GM12878 (cell line): ENCODE results near the gene DDR2. TPM values are rescaled to one million over a fixed set of nuclear protein-coding genes. Genes with fewer than 3 reads are reported as not detected.

Experiments used
- ATAC-seq: fragments of 200-7000 bp; cut with Tn5 transposase; 3 replicates; pipeline ENCODE4 v1.9.1; 2020; ENCODE audit warnings: mild to moderate bottlenecking, moderate library complexity
- BruUV-seq: library from RNA; stranded (reverse); fragments of 400-500 nt; replicated peaks from 2 replicates; lab custom pipeline; 2021; lab: Mats Ljungman, UMichigan
- CTCF ChIA-PET: fragments of 300-600 bp; sonication (Branson Sonifier 250); formaldehyde crosslinking; extraction: SDS; loops from one replicate; lab custom pipeline; 2021; ENCODE audit warnings: inconsistent platforms; lab: Yijun Ruan, JAX
- POLR2A ChIA-PET: fragments of 350-600 bp; formaldehyde crosslinking; extraction: SDS; loops from one replicate; lab custom pipeline; 2021; ENCODE audit warnings: inconsistent platforms; lab: Charles Lee
- RAD21 ChIA-PET: fragments of 300-600 bp; sonication (Branson Sonifier 250); formaldehyde crosslinking; loops from one replicate; lab custom pipeline; 2023; ENCODE audit warnings: antibody characterized with exemption; ENCODE audit not compliant: unreplicated experiment; lab: Charles Lee
- SMC1A ChIA-PET: fragments of 300-600 bp; sonication (Branson Sonifier 250); formaldehyde crosslinking; loops from one replicate; lab custom pipeline; 2023; ENCODE audit not compliant: unreplicated experiment, uncharacterized antibody; lab: Charles Lee
- DNase-seq: peaks from one replicate; pipeline ENCODE4 v3.0.0-alpha.2; 2011; ENCODE audit warnings: low read depth, low spot score
- FAIRE-seq: peaks from 3 replicates; lab custom pipeline; 2011; peaks lifted over from hg19 to GRCh38; lab: Jason Lieb, UNC
- H2AFZ ChIP-seq: 2 replicates; pipeline ENCODE4 v1.6.0; 2011; ENCODE audit warnings: low read depth, low read length, control low read depth; ENCODE audit not compliant: control insufficient read depth
- H3K27ac ChIP-seq: 2 replicates; pipeline ENCODE4 v1.5.1; 2011; ENCODE audit warnings: control low read depth; ENCODE audit not compliant: control insufficient read depth, insufficient read depth
- H3K27me3 ChIP-seq, 2 experiments: replicated peaks in 1 of 2; 2 replicates each; pipeline versions ENCODE4 v1.6.0 to v1.6.1; 2011; ENCODE audit warnings: low read length in 1 of 2; ENCODE audit not compliant: control insufficient read depth in 2 of 2, insufficient read depth in 2 of 2
- H3K36me3 ChIP-seq, 2 experiments: 2 replicates each; pipeline ENCODE4 v1.5.1; 2011; ENCODE audit warnings: low read length in 1 of 2; ENCODE audit not compliant: control insufficient read depth in 2 of 2, insufficient read depth in 2 of 2
- H3K4me1 ChIP-seq: 2 replicates; pipeline ENCODE4 v1.6.1; 2011; ENCODE audit warnings: mild to moderate bottlenecking, low read length, moderate library complexity, mixed read lengths; ENCODE audit not compliant: control insufficient read depth, insufficient read depth
- H3K4me2 ChIP-seq: 2 replicates; pipeline ENCODE4 v1.6.0; 2011; ENCODE audit warnings: control low read depth; ENCODE audit not compliant: control insufficient read depth, insufficient read depth
- H3K4me3 ChIP-seq: fragments of 200-600 bp; sonication (generic); 2 replicates; pipeline ENCODE4 v1.5.1; 2016
- H3K79me2 ChIP-seq: 2 replicates; pipeline ENCODE4 v1.6.0; 2011; ENCODE audit warnings: low read length; ENCODE audit not compliant: control insufficient read depth, insufficient read depth
- H3K9ac ChIP-seq: 2 replicates; pipeline ENCODE4 v1.8.0; 2011; ENCODE audit warnings: low read length, control low read depth, mixed read lengths; ENCODE audit not compliant: control insufficient read depth, insufficient read depth
- H3K9me3 ChIP-seq: replicated peaks from 3 replicates; pipeline ENCODE4 v1.5.1; 2011; ENCODE audit warnings: mild to moderate bottlenecking, low read length; ENCODE audit not compliant: control insufficient read depth, insufficient read depth
- H4K20me1 ChIP-seq: 2 replicates; pipeline ENCODE4 v1.6.0; 2011; ENCODE audit not compliant: control insufficient read depth, insufficient read depth
- BCL11A ChIP-seq: IDR thresholded peaks from 2 replicates; pipeline ENCODE4 v1.6.1; 2011; ENCODE audit warnings: low read depth, low read length
- HDAC2 ChIP-seq: fragments of 200-600 bp; sonication (generic); IDR thresholded peaks from 2 replicates; pipeline ENCODE4 v1.6.1; 2017
- IKZF2 ChIP-seq, 2 experiments: fragments of 450-650 bp; IDR thresholded peaks; 2 replicates each; pipeline ENCODE4 v1.6.1; 2017; ENCODE audit warnings: mild to moderate bottlenecking in 2 of 2, moderate library complexity in 2 of 2
- IRF4 ChIP-seq: IDR thresholded peaks from 2 replicates; pipeline ENCODE4 v1.6.1; 2011; ENCODE audit warnings: low read depth, low read length
- KAT2A ChIP-seq: conservative IDR thresholded peaks from 2 replicates; pipeline ENCODE4 v1.6.1; 2011; ENCODE audit warnings: low read depth, low read length; ENCODE audit not compliant: control insufficient read depth
- POLR2A ChIP-seq: IDR thresholded peaks from 2 replicates; pipeline ENCODE4 v1.6.1; 2011; ENCODE audit warnings: low read depth, mild to moderate bottlenecking, low read length
- RELA ChIP-seq: fragments of 450-650 bp; IDR thresholded peaks from 2 replicates; pipeline ENCODE4 v1.8.0; 2014; ENCODE audit warnings: borderline replicate concordance; ENCODE audit not compliant: partially characterized antibody
- SMAD1 ChIP-seq: fragments of 450-650 bp; IDR thresholded peaks from 2 replicates; pipeline ENCODE4 v1.6.1; 2018; ENCODE audit warnings: mild to moderate bottlenecking, low read depth; ENCODE audit not compliant: partially characterized antibody
- TCF3 ChIP-seq: IDR thresholded peaks from 2 replicates; pipeline ENCODE4 v1.6.1; 2012; ENCODE audit warnings: low read depth, mild to moderate bottlenecking, low read length, borderline replicate concordance; ENCODE audit not compliant: insufficient read depth
- ZNF384 ChIP-seq: IDR thresholded peaks from 2 replicates; pipeline ENCODE4 v1.6.1; 2012; ENCODE audit warnings: low read depth, mild to moderate bottlenecking, low read length, improper control_type of control experiment, borderline replicate concordance
- ZNF622 ChIP-seq: fragments of 450-650 bp; IDR thresholded peaks from 2 replicates; pipeline ENCODE4 v1.6.1; 2017; ENCODE audit warnings: mild to moderate bottlenecking, inconsistent platforms
- ZSCAN29 ChIP-seq: fragments of 450-650 bp; IDR thresholded peaks from 2 replicates; pipeline ENCODE4 v1.6.1; 2017; ENCODE audit warnings: mild to moderate bottlenecking, moderate library complexity
- WGBS: methylation state at CpG from one replicate; pipeline ENCODE4 v1.1.6; 2016; ENCODE audit warnings: low lambda C conversion rate; ENCODE audit not compliant: insufficient replicate concordance, insufficient coverage; ENCODE audit errors: missing lambda C conversion rate; 5-methylcytosine and 5-hydroxymethylcytosine counted together
- in situ Hi-C: fragments of 300-500 bp; cut with MboI; formaldehyde crosslinking; loops from 9 replicates; pipeline ENCODE4 v1.14.3; 2018; ENCODE audit warnings: mixed read lengths
- intact Hi-C: fragments of 100-400 bp; cut with micrococcal nuclease; formaldehyde crosslinking; loops from one replicate; pipeline ENCODE4 v1.14.2; 2022; ENCODE audit not compliant: unreplicated experiment
- polyA plus RNA-seq, 11 experiments: library from polyadenylated mRNA; depleted of rRNA in 4 of 11; unstranded in 6 of 11; stranded (reverse) in 5 of 11; fragments of >200 nt; fragmentation: Nextera tagmentation in 4 of 11; fragmentation: Illumina TruSeq in 1 of 11; extraction: Ambion mirVana in 4 of 11; extraction: Trizol in 1 of 11; gene quantifications; 1 replicate in 1 of 11; 2 replicates in 10 of 11; pipeline versions ENCODE4 v1.2.1 to v1.2.3, GENCODE V29; 2011 to 2016; ENCODE audit warnings: inconsistent platforms in 2 of 11, missing spikeins in 2 of 11, low read depth in 1 of 11
- total RNA-seq, 4 experiments: library from RNA; depleted of rRNA in 3 of 4; stranded (reverse); fragments of >200 nt in 3 of 4; fragmentation: Illumina TruSeq in 1 of 4; extraction: Trizol in 1 of 4; gene quantifications; 2 replicates each; pipeline versions ENCODE4 v1.2.1 to v1.2.3, GENCODE V29; 2013 to 2021
- TF ChIP-seq, protein P1 (sequence below): fragments of 450-650 bp; IDR thresholded peaks from 2 replicates; pipeline ENCODE4 v1.6.1; 2018; ENCODE audit warnings: borderline replicate concordance, mild to moderate bottlenecking; ENCODE audit not compliant: partially characterized antibody
- TF ChIP-seq, protein P2 (sequence below): IDR thresholded peaks from 2 replicates; pipeline ENCODE4 v1.6.1; 2011; ENCODE audit warnings: low read depth, low read length, improper control_type of control experiment, borderline replicate concordance
- TF ChIP-seq, protein P3 (sequence below): fragments of 150-350 bp; IDR thresholded peaks from 2 replicates; pipeline ENCODE4 v1.6.1; 2016; ENCODE audit warnings: low read depth, low read length
- TF ChIP-seq, protein P4 (sequence below): IDR thresholded peaks from 2 replicates; pipeline ENCODE4 v1.6.1; 2012; ENCODE audit warnings: low read depth, low read length, improper control_type of control experiment

Gene DDR2
- total and polyA plus RNA-seq, 10 of the 15 experiments (the other 5 are each of a cell fraction or from before 2014, with no cell fraction given) = 1.9 to 8.8 (median 5.5) TPM

DNA sequence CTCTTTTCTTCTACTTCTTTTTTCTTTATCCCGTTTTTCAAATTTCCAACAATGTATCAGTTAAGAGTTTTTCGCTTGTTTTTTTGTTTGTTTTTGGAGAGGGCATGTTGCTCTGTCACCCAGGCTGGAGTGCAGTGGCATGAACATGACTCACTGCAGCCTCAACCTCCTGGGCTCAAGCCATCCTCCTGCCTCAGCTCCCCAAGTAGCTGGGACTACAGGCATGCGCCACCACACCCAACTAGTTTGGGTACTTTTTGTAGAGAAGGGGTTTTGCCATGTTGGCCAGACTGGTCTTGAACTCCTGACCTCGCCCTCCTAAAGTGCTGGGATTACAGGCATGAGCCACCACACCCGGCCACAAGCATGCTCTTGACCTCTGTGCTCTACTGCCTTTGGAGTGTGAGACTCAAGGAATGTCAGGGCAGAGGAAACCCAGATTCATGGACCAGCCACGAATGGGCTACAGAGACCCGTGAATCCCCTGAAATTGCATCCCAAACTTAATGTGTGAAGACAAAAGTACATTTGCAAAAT, 93.1 kb downstream of the DDR2 start (continued):
- TF ChIP-seq, protein P1, sequence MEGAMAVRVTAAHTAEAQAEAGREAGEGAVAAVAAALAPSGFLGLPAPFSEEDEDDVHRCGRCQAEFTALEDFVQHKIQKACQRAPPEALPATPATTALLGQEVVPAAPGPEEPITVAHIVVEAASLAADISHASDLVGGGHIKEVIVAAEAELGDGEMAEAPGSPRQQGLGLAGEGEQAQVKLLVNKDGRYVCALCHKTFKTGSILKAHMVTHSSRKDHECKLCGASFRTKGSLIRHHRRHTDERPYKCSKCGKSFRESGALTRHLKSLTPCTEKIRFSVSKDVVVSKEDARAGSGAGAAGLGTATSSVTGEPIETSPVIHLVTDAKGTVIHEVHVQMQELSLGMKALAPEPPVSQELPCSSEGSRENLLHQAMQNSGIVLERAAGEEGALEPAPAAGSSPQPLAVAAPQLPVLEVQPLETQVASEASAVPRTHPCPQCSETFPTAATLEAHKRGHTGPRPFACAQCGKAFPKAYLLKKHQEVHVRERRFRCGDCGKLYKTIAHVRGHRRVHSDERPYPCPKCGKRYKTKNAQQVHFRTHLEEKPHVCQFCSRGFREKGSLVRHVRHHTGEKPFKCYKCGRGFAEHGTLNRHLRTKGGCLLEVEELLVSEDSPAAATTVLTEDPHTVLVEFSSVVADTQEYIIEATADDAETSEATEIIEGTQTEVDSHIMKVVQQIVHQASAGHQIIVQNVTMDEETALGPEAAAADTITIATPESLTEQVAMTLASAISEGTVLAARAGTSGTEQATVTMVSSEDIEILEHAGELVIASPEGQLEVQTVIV = no peak
- no peak for TF ChIP-seq IKZF2 (IDR thresholded peaks at IDR 0.05)
- no peak for TF ChIP-seq TCF3
- no peak for TF ChIP-seq BCL11A
- TF ChIP-seq KAT2A = no peak
- no peak for TF ChIP-seq SMAD1
- no peak for TF ChIP-seq HDAC2
- TF ChIP-seq, all 136 proteins: peak for 0

DNA sequence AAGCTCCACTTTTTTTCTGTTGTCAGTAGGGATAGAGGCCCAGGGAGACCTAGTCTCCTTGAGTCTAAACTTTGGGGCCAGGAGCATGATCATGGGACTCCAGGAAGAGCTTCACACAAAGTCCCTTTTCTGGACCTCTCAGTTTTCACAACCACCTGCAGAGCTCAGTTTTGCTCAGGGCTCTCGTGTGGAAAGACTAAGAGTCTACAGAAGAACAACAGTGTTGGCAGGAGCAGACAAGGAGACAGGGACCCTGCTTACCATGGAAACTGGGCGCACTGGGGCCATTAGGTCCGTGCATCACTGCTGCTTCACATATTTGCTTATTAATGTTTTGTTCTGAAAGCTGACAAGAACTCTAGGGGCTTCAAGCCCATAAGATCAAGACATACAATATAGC, 94.3 kb downstream of the DDR2 start:
- no peak overlapping the region for H3K4me2 ChIP-seq
- DNase-seq (no peak), FAIRE-seq (no peak), ATAC-seq (no peak)
- CTCF ChIA-PET = interaction anchor here (1.0 kb wide), 1 partner anchor 8 kb away, joined by 3 read pairs; no protein-coding TSS in a partner anchor
- SMC1A ChIA-PET = interaction anchor here (0.8 to 1.4 kb wide), 4 partner anchors 9 to 84 kb away, joined by 3 read pairs; no protein-coding TSS in a partner anchor
- H3K9ac ChIP-seq = no peak overlapping the region
- H3K36me3 ChIP-seq = no peaks in the 10 kb centered on the region
- no peak overlapping the region for H2AFZ ChIP-seq
- POLR2A ChIA-PET = no interaction called here
- H3K79me2 ChIP-seq = no peaks in the 10 kb centered on the region
- WGBS = 83% methylated on average over 3 of the region's 3 CpGs
- H3K9me3 ChIP-seq = no peaks in the 10 kb centered on the region
- no TSS peak for BruUV-seq
- H3K4me1 ChIP-seq = no peaks in the 10 kb centered on the region
- TF ChIP-seq ZSCAN29 = no peak
- no peak for TF ChIP-seq IRF4
- no peak for TF ChIP-seq RELA
- TF ChIP-seq, protein P2, sequence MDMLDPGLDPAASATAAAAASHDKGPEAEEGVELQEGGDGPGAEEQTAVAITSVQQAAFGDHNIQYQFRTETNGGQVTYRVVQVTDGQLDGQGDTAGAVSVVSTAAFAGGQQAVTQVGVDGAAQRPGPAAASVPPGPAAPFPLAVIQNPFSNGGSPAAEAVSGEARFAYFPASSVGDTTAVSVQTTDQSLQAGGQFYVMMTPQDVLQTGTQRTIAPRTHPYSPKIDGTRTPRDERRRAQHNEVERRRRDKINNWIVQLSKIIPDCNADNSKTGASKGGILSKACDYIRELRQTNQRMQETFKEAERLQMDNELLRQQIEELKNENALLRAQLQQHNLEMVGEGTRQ = no peak
- TF ChIP-seq ZNF384 = no peak
- TF ChIP-seq, protein P3, sequence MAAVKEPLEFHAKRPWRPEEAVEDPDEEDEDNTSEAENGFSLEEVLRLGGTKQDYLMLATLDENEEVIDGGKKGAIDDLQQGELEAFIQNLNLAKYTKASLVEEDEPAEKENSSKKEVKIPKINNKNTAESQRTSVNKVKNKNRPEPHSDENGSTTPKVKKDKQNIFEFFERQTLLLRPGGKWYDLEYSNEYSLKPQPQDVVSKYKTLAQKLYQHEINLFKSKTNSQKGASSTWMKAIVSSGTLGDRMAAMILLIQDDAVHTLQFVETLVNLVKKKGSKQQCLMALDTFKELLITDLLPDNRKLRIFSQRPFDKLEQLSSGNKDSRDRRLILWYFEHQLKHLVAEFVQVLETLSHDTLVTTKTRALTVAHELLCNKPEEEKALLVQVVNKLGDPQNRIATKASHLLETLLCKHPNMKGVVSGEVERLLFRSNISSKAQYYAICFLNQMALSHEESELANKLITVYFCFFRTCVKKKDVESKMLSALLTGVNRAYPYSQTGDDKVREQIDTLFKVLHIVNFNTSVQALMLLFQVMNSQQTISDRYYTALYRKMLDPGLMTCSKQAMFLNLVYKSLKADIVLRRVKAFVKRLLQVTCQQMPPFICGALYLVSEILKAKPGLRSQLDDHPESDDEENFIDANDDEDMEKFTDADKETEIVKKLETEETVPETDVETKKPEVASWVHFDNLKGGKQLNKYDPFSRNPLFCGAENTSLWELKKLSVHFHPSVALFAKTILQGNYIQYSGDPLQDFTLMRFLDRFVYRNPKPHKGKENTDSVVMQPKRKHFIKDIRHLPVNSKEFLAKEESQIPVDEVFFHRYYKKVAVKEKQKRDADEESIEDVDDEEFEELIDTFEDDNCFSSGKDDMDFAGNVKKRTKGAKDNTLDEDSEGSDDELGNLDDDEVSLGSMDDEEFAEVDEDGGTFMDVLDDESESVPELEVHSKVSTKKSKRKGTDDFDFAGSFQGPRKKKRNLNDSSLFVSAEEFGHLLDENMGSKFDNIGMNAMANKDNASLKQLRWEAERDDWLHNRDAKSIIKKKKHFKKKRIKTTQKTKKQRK = no peak
- no peak for TF ChIP-seq ZNF622
- TF ChIP-seq, protein P4, sequence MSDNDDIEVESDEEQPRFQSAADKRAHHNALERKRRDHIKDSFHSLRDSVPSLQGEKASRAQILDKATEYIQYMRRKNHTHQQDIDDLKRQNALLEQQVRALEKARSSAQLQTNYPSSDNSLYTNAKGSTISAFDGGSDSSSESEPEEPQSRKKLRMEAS = no peak
- TF ChIP-seq POLR2A = no peak
- no peak overlapping the region for H3K4me3 ChIP-seq
- no peak overlapping the region for H3K27ac ChIP-seq
- intact Hi-C loops = no loop called here
- in situ Hi-C loops = no loop called here
- no peaks in the 10 kb centered on the region for H4K20me1 ChIP-seq
- RAD21 ChIA-PET = no interaction called here
- H3K27me3 ChIP-seq = no peaks in the 10 kb centered on the region
